ENCODE results near the gene SP140L. TPM values are rescaled to one million over a fixed set of nuclear protein-coding genes. Genes with fewer than 3 reads are reported as not detected.

Gene SP140L
- total RNA-seq (2021; ENCODE audit: unreplicated experiment) (16.6 TPM), Bru-seq, nascent RNA (percentile 69 among the genes with signal in this experiment), BruChase-seq, experiment 1, labeled RNA remaining after a 2-hour chase (percentile 71 among the genes with signal in this experiment), BruChase-seq, experiment 2, labeled RNA remaining after a 6-hour chase (percentile 65 among the genes with signal in this experiment)
- polyA plus RNA-seq (2012; ENCODE audit: insufficient read length), result 9.9 TPM
- long read RNA-seq, partial matches to known transcripts, result 6 of 33 reads
- long read RNA-seq, other reads (novel, unspliced or antisense), result 20 of 33 reads

- Histone ChIP-seq H3K4me3 (ENCODE audit: low read depth in 2 of 2, low read length in 2 of 2) (peak within 1 kb of the TSS; percentile 38 to 63), H3K4me1 (ENCODE audit: control insufficient read depth, insufficient read depth, low read length) (peaks cover 11% of the 10 kb centered on the region; the same call in 1 of the 2 replicates), H3K27me3 (ENCODE audit: control insufficient read depth, insufficient read depth, low read length) (no peaks in the 10 kb centered on the region), H3K27ac (ENCODE audit: low read length) (peak within 1 kb of the TSS; percentile 67), H3K9me3 (ENCODE audit: control insufficient read depth, insufficient read depth, low read depth, low read length) (0 out of 2 replicates have a peak, but pooled peaks cover 4% of the 10 kb centered on the region), H3K36me3 (ENCODE audit: control insufficient read depth, insufficient read depth, low read length) (no peaks in the 10 kb centered on the region; the same call in 1 of the 2 replicates)
- DNase-seq (ENCODE audit: low read depth, low spot score), result peak; percentile 47
- CTCF ChIA-PET, result no interaction called here
- no peak for TF ChIP-seq SIN3A (IDR thresholded peaks at IDR 0.05; ENCODE audit: borderline replicate concordance, insufficient read depth, low read depth, low read length)
- TF ChIP-seq TCF7L2 (IDR thresholded peaks at IDR 0.05; ENCODE audit: low read depth, low read length), result no peak
- no peak for TF ChIP-seq POLR2AphosphoS5 (IDR thresholded peaks at IDR 0.05; ENCODE audit: low read depth, low read length)
- TF ChIP-seq REST (IDR thresholded peaks at IDR 0.05; ENCODE audit: insufficient read depth in 1 of 2, low read depth in 2 of 2, low read length in 1 of 2), result no peak
- no peak for TF ChIP-seq CTCF (IDR thresholded peaks at IDR 0.05)
- in situ Hi-C loops (cut with HindIII; ENCODE audit: low pct_unique_long_range_greater_than_20kb, low sequenced_read_pairs) (no loop called here), intact Hi-C loops (cut with micrococcal nuclease; ENCODE audit: unreplicated experiment) (no loop called here)
- BruUV-seq (replicated peaks), result no TSS peak
- peak; percentile 94 for ATAC-seq
- POLR2A ChIA-PET, result interaction anchor here (0.6 kb wide), 1 partner anchor 416 kb away, joined by 9 read pairs; no protein-coding TSS in a partner anchor
Observed at GRCh38 chr2:230326453-230327417, at the start of gene SP140L. TSS of gene SP140L (plus strand) at chr2:230327193. CDS start at chr2:230327270, 77 bp downstream.

- TF ChIP-seq SIN3A (IDR thresholded peaks at IDR 0.05; ENCODE audit: borderline replicate concordance, insufficient read depth, low read depth, low read length) (no peak), REST (IDR thresholded peaks at IDR 0.05; ENCODE audit: insufficient read depth in 1 of 2, low read depth in 2 of 2, low read length in 1 of 2) (no peak), TCF7L2 (IDR thresholded peaks at IDR 0.05; ENCODE audit: low read depth, low read length) (no peak), CTCF (IDR thresholded peaks at IDR 0.05) (no peak)
- no peak overlapping the region for H3K4me3 ChIP-seq (ENCODE audit: low read depth in 2 of 2, low read length in 2 of 2)
- H3K27ac ChIP-seq (ENCODE audit: low read length), result no peak overlapping the region
- no peaks in the 10 kb centered on the region for H3K4me1 ChIP-seq (ENCODE audit: control insufficient read depth, insufficient read depth, low read length)
- H3K36me3 ChIP-seq (ENCODE audit: control insufficient read depth, insufficient read depth, low read length), result no peaks in the 10 kb centered on the region
- H3K27me3 ChIP-seq (ENCODE audit: control insufficient read depth, insufficient read depth, low read length), result peaks cover 5% of the 10 kb centered on the region; the same call in 1 of the 2 replicates
- no peaks in the 10 kb centered on the region for H3K9me3 ChIP-seq (ENCODE audit: control insufficient read depth, insufficient read depth, low read depth, low read length)
- intact Hi-C loops (cut with micrococcal nuclease; ENCODE audit: unreplicated experiment) (no loop called here), in situ Hi-C loops (cut with HindIII; ENCODE audit: low pct_unique_long_range_greater_than_20kb, low sequenced_read_pairs) (no loop called here)
- ChIA-PET CTCF (no interaction called here), POLR2A (no interaction called here)
- ATAC-seq (no peak), DNase-seq (ENCODE audit: low read depth, low spot score) (no peak)
- no TSS peak for BruUV-seq (replicated peaks)
Observed at GRCh38 chr2:230282936-230283335, 44.1 kb upstream of the SP140L start.
